Ishikawa (cell line): ENCODE data around the gene CSNK1G1.

Source experiments
- CEBPB ChIP-seq: IDR thresholded peaks from 2 replicates; pipeline ENCODE4 v1.6.1; 2012
- CREB1 ChIP-seq: IDR thresholded peaks from 2 replicates; pipeline ENCODE4 v1.6.1; 2012; ENCODE audit warnings: low read depth
- EGR1 ChIP-seq: IDR thresholded peaks from 2 replicates; pipeline ENCODE4 v1.6.1; 2012
- EP300 ChIP-seq: IDR thresholded peaks from 2 replicates; pipeline ENCODE4 v1.6.1; 2012; ENCODE audit warnings: borderline replicate concordance
- FOXM1 ChIP-seq: IDR thresholded peaks from 2 replicates; pipeline ENCODE4 v1.6.1; 2012; ENCODE audit warnings: low read depth, borderline replicate concordance
- NFIC ChIP-seq: IDR thresholded peaks from 2 replicates; pipeline ENCODE4 v1.6.1; 2012
- RAD21 ChIP-seq: IDR thresholded peaks from 2 replicates; pipeline ENCODE4 v1.6.1; 2012; ENCODE audit warnings: low read depth
- TAF1 ChIP-seq: IDR thresholded peaks from 2 replicates; pipeline ENCODE4 v1.6.1; 2012; ENCODE audit warnings: low read depth, mild to moderate bottlenecking
- TCF12 ChIP-seq: IDR thresholded peaks from 2 replicates; pipeline ENCODE4 v1.6.1; 2012; ENCODE audit warnings: low read depth
- TEAD4 ChIP-seq: IDR thresholded peaks from 2 replicates; pipeline ENCODE4 v1.6.1; 2012
- USF1 ChIP-seq: IDR thresholded peaks from 2 replicates; pipeline ENCODE4 v1.6.1; 2012
- YY1 ChIP-seq: IDR thresholded peaks from 2 replicates; pipeline ENCODE4 v1.6.1; 2012; ENCODE audit warnings: low read depth
- ZBTB7A ChIP-seq: IDR thresholded peaks from 2 replicates; pipeline ENCODE4 v1.6.1; 2012; ENCODE audit warnings: low read depth
- TF ChIP-seq, protein P1 (sequence below): IDR thresholded peaks from 2 replicates; pipeline ENCODE4 v1.6.1; 2012; ENCODE audit warnings: low read depth, mild to moderate bottlenecking
- TF ChIP-seq, protein P2 (sequence below): IDR thresholded peaks from 2 replicates; pipeline ENCODE4 v1.6.1; 2012

CSNK1G1 gene

GRCh38 chr15:64379216-64379960 lies 23.4 kb upstream of the CSNK1G1 start:
- TF ChIP-seq TCF12 (no peak), TEAD4 (no peak), YY1 (no peak), TAF1 (no peak), CEBPB (no peak), RAD21 (no peak), CREB1 (no peak)

GRCh38 chr15:64373360-64373759 lies 17.4 kb upstream of the CSNK1G1 start:
- no peak for TF ChIP-seq FOXM1
- no peak for TF ChIP-seq USF1
- no peak for TF ChIP-seq ZBTB7A
- TF ChIP-seq, protein P1, sequence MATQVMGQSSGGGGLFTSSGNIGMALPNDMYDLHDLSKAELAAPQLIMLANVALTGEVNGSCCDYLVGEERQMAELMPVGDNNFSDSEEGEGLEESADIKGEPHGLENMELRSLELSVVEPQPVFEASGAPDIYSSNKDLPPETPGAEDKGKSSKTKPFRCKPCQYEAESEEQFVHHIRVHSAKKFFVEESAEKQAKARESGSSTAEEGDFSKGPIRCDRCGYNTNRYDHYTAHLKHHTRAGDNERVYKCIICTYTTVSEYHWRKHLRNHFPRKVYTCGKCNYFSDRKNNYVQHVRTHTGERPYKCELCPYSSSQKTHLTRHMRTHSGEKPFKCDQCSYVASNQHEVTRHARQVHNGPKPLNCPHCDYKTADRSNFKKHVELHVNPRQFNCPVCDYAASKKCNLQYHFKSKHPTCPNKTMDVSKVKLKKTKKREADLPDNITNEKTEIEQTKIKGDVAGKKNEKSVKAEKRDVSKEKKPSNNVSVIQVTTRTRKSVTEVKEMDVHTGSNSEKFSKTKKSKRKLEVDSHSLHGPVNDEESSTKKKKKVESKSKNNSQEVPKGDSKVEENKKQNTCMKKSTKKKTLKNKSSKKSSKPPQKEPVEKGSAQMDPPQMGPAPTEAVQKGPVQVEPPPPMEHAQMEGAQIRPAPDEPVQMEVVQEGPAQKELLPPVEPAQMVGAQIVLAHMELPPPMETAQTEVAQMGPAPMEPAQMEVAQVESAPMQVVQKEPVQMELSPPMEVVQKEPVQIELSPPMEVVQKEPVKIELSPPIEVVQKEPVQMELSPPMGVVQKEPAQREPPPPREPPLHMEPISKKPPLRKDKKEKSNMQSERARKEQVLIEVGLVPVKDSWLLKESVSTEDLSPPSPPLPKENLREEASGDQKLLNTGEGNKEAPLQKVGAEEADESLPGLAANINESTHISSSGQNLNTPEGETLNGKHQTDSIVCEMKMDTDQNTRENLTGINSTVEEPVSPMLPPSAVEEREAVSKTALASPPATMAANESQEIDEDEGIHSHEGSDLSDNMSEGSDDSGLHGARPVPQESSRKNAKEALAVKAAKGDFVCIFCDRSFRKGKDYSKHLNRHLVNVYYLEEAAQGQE, result no peak
- TF ChIP-seq TAF1, result no peak
- no peak for TF ChIP-seq NFIC
- TF ChIP-seq TEAD4, result no peak
- TF ChIP-seq CEBPB, result no peak
- TF ChIP-seq TCF12, result no peak
- no peak for TF ChIP-seq RAD21
- TF ChIP-seq, protein P2, sequence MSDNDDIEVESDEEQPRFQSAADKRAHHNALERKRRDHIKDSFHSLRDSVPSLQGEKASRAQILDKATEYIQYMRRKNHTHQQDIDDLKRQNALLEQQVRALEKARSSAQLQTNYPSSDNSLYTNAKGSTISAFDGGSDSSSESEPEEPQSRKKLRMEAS, result no peak
- no peak for TF ChIP-seq YY1
- TF ChIP-seq CREB1, result no peak
- no peak for TF ChIP-seq EP300
- TF ChIP-seq EGR1, result no peak

DNA sequence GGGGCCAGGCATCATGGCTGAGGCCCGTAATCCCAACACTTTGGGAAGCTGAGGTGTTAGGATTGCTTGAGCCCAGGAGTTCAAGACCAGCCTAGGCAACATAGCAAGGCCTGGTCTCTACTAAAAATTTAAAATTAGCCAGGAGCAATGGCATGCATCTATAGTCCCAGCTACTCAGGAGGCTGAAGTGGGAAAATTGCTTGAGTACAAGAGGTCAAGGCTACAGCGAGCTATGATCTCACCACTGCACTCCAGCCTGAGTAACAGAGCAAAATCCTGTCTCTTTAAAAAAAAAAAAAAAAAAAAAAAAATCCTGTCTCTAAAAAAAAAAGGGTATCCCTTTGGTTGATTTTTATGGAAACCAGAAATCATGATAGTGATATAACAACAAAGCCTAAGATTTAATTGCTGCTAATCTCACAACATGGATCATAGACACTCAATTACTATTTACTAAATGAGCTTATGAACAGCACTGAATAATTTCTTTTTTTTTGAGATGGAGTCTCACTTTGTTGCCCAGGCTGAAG lies 13.2 kb upstream of the CSNK1G1 start:
- TF ChIP-seq TCF12, result no peak
- TF ChIP-seq EGR1, result no peak
- no peak for TF ChIP-seq NFIC
- TF ChIP-seq, protein P1, result no peak
- TF ChIP-seq, protein P2, result no peak
- no peak for TF ChIP-seq TAF1
- TF ChIP-seq CREB1, result no peak
- TF ChIP-seq USF1, result no peak
- TF ChIP-seq RAD21, result no peak
- no peak for TF ChIP-seq ZBTB7A
- TF ChIP-seq YY1, result no peak
- TF ChIP-seq TEAD4, result no peak
- TF ChIP-seq FOXM1, result no peak
- no peak for TF ChIP-seq CEBPB
- TF ChIP-seq EP300, result no peak

DNA sequence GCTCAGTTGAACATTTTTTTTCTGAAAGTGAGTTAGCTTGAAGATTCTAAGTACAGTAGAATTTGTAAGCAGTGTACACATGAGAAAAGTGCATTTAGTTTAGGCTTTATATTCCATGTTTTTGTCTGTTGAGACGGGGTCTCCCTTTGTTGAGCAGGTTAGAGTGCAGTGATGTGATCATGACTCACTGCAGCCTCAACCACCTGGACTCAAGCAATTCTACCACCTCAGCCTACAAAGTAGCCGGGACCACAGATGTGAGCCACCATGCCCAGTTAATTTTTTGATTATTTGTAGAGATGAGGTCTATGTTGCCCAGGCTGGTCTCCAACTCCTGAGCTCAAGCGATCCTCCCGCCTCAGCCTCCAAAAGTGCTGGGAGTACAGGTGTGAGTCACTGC lies 5.3 kb upstream of the CSNK1G1 start:
- TF ChIP-seq USF1 (no peak), TEAD4 (no peak), RAD21 (no peak), NFIC (no peak), YY1 (no peak), TAF1 (no peak), ZBTB7A (no peak), FOXM1 (no peak), TCF12 (no peak)
- TF ChIP-seq, protein P2, result no peak

DNA sequence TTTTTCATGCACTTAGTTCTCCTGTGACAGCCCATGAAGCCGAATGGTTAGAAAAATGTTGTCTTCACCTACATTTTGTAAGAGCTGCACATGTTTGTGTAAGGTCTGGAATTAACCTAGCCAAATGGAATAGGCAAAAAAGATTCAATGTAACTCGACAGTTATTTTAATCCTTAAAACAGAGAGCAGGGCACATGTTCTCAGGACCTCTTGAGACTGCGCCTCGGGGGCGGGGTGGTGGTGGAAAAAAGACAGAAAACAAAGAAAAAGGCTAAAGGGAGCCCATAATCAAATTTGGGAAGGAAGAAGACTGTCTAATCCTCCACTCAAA lies 702 bp upstream of the CSNK1G1 start:
- TF ChIP-seq TCF12, result no peak
- TF ChIP-seq EGR1, result no peak
- TF ChIP-seq RAD21, result no peak
- no peak for TF ChIP-seq ZBTB7A
- TF ChIP-seq USF1, result no peak
- TF ChIP-seq, protein P2, result no peak
- TF ChIP-seq NFIC, result no peak
- no peak for TF ChIP-seq YY1
